Activated T-helper 9 cell treated with anti-CD3 and anti-CD28 coated beads, Interleukin-2, amount 50 U/mL, for 16 hours (primary cell): ENCODE data around the gene MPND.
"Not testable (repeated sequence)": the region's sequence is repeated elsewhere in the genome, so short reads cannot be mapped to it uniquely, and the experiment has no call there.

Experiments
- DNase-seq: peaks from one replicate; pipeline ENCODE4 v3.0.0-alpha.2; 2020; ENCODE audit warnings: low read depth

MPND gene

DNA sequence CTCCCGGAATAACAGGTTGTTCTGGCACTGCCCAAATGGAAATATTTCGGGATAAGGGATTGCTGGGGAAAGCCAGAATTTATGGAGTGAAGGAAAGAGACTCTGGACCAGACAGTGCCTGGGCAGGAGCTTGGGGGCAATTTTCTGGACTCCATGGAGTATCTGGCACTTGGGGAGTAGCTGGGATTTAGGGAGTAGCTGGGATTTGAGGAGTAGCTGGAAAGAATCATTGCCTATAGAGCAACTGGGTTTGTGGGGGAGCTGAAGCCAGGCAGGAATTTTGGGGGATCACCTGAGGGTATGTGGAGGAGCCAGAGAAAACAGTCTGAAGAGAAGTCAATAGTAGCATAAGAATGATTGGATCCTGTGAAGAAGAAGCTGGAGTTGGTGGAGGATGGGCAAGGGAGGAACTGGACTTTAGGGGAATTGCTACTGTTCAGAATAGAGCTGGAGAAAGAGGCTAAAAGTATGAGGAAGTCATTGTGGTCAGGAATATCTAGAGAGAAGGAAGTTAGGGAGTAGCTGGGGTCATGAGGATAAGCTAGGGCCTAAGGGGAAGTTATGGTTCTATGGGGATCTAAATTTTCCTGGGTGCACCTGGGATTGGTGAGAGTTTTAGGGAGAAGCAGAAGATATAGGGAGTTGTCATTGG is 24.2 kb upstream of the MPND start:
- DNase-seq, result no peak

DNA sequence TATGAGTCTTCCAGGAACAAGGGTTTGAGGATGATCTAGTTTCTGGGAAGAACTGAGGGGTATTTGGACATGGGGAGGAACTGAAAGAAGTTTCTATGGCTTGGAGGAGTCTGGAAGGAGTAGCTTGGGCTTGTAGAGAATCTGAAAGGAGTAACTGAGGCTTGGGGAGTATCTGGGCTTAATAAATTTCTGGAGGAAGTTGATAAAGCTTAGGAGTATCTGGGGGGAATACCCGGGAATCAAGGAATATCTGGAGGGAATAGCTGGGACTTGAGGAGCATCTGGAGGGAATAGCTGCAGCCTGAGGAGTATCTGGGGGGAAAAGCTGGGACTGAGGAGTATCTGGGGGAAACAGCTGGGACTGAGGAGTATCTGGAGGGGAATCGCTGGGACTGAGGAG is 22.9 kb upstream of the MPND start:
- no peak for DNase-seq

GRCh38 chr19:4322942-4323665 is 20.3 kb upstream of the MPND start:
- DNase-seq, result no peak

DNA sequence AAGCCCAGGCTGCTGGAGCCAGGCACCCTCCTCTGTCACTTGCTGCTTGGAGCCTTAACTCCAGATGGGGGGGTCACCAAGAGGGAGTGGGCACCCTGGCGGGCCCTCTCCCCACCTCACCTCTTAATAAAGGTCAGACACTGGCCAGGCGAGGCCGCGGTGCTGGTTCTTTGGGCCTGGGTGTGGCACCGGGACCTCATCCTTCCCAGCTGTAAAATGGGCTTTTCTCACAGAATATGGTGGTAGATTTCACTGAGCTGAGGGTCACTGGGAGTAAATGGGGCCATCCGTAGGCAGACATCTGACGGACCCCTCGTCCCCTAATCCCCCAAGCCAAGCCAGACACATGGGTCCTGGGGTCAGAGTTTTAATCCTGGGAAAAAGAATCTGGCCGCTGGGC is 19.7 kb upstream of the MPND start:
- no peak for DNase-seq

DNA sequence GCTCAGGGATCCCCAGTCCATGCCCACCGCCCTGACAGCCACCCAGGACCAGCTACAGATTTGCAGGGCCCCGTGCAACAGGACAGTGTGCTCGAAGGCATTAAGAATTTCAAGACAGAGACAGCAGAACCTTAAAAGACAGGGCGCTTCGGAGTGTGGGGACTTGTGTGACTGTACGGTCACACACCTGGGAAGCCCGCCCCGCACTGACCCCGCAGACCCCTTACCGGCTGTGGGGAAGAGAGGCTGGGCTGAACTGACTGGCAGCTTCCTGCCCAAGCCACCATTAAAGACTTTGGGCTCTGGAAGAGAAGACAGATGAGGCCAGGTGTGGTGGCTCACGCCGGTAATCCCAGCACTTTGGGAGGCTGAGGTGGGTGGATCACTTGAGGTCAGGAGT is 19.1 kb upstream of the MPND start:
- DNase-seq, result no peak

DNA sequence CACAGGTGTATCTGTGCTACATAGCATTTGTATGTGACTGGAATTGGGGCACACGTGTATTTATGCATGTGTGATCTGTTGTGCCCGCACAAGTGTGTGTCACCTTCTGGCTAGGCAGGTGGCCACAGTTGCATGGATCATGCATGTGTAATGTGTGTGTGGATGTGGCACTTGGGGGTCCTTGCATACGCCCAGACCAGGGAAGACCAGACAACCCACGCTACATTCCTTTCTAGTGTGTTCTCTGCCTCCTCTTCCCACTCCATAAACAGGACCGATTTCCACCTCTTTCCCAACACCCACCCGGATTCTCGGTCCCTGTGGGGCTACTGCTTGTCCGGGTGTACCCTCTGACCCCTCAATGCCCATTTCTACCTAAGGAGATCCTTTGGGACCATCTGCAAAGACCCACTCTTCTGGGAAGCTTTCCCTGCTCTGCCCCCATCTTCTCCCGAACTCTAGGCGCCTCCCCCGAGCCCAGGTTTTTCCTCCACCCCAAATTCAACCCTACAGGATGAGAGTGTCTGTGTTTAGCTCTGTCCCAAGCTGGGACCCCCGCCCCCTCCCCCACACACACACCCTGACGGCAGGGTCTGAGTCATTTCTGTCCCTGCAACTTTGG is 17.0 kb upstream of the MPND start:
- DNase-seq, result no peak

GRCh38 chr19:4326837-4327251 is 16.5 kb upstream of the MPND start:
- DNase-seq, result no peak

DNA sequence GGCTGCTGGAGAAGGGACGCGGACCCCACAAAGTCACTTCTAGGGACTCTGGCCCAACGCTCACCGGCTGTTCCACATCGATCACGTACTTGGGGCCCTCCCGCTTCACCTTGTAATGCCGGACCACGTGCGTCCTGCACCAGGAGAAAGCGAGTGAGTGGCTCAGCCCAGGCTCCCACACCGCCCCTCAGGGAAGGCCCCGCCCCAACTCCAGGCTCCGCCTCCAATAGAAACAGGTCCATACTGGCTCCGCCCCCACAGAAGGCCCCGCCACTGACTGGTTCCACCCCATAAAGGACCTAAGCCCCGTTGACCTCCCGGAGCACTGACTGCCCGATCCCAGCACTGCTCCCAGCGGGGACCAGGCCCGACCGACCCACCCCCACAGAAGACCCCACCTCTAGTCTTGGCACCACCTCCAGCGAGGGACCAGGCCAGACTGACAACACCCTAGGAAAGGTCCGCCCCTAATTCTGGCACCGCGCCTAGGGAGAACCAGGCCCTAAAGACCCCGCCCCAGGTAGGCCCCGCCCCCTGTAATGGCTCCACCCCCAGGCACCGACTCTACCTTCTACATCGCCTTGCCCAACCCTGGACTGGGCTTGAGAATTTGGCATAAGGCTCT is 16.0 kb upstream of the MPND start:
- DNase-seq, result peak; percentile 43

- DNase-seq, result no peak
Observed at GRCh38 chr19:4327877-4328242, 15.5 kb upstream of the MPND start.

DNA sequence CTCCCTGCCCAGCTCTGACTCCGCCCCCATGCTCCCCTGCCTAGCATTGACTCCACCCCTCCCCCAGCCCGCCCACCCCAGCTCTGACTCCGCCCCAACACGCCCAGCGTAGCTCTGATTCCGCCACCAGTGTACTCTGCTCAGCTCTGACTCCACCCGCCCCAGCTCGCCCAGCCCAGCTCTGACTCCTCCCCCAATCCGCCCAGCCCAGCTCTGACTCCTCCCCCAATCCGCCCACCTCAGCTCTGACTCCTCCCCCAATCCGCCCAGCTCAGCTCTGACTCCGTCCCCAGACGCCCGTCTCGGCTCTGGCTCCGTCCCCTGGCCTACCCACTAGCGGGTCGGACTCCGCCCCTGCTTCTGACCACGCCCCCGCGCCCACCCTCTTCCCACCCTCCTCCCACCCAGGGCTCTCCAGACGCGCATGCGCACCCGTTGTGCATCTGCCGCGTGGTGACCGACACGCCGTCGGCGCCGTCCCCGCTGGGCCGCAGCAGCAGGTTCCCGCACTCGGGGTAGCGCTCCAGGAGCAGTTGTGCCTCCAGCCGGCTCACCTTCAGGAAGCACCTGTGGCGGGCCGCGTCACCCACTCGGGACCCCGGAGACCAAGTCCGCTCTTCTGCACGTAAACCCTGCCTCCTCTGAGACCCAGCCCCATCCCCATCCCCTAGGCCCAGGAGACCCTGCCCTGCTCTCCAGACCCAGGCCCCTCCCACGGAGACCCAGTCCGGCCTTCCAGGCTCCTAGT is 14.9 kb upstream of the MPND start:
- DNase-seq, result peak; percentile 90

DNA sequence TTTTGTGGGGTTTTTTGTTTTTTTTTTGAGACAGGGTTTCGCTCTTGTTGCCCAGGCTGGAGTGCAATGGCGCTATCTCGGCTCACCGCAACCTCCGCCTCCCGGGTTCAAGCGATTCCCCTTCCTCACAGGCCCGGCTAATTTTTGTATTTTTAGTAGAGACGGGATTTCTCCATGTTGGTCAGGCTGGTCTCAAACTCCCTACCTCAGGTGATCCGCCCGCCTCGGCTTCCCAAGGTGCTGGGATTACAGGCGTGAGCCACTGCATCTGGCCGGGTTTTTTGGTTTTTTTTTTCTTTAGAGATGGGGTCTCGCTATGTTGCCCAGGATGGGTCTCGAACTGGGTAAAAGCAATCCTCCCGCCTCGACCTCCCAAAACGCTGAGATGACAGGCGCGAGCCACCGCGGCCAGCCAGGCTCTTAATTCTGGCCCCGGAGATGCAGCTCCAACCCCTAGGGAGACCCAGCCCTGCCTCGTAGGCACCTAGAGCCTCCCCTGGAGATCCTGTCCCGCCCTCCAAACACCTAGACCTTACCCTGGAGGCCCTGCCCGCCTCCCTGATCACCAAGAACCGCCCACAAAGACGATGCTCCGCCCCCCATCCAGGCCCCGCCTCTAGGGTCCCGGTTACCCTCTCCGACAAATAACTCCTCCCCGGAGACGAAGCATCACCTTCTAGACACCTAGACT is 14.2 kb upstream of the MPND start:
- DNase-seq, result not testable (repeated sequence)

GRCh38 chr19:4329858-4330257 is 13.5 kb upstream of the MPND start:
- DNase-seq, result no peak

- DNase-seq, result no peak
Observed at GRCh38 chr19:4334929-4335570, 8.3 kb upstream of the MPND start.

- no peak for DNase-seq
Observed at GRCh38 chr19:4337906-4338440, 5.4 kb upstream of the MPND start.

- no peak for DNase-seq
Observed at GRCh38 chr19:4338441-4339355, 4.7 kb upstream of the MPND start, which contains the start of gene STAP2. Gene STAP2 (minus strand): TSS chr19:4338827. CDS start chr19:4338753, 74 bp downstream.

DNA sequence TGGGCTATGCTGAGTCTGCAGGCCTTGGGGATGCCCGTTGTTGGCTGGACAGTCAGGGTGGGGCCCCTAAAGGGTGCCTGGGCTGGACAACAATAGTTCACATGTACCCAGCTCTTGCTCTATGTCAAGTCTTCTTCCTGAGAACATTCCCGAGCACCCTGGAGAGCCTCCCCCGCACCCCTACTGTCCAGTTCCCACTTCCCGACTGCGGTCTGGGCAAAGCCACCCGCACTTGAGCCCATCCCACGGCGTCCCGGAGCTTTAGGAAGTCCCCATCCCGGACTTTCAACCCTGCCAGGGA is 1.1 kb upstream of the MPND start:
- DNase-seq, result no peak

DNA sequence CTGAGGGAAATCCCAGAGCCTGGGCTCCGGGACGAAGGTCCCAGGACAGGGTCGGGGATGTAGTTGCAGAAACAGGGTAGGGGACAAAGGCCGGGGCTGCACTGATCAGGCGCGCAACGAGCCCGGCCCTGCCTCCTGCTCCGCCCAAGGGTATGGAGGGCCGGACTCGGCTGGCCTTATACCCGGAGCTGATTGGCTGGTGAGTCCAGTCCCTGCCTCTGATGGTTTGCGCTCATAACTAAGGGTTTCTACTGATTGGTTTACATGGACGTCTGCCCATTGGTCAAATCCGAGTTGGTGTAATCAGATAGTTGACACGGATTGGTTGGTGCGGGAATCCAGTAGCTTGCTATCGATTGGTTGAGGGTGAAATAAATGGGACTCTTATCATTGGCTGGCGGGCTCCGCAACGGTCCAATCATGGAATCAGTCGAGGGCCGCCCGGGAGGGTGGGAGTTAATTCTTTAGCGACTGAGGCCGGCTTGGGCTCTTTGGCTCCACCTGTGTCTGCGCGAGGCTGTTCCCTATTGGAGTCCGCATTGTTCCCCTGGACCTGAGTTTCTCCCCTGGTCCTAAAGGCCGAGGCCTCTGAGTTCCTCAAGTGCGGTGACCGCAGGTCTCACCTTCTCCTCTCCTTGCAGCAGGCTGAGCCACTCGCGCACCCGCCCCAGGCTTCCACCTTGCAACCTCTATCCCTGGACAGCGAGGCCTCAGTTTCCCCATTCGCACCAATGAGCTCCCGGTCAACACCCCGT is 570 bp upstream of the MPND start:
- DNase-seq, result peak; percentile 81

- DNase-seq, result no peak
Observed at GRCh38 chr19:4345342-4346019, 2.1 kb downstream of the MPND start.

GRCh38 chr19:4346020-4346383 is 2.6 kb downstream of the MPND start:
- no peak for DNase-seq
